ENCODE data around the gene HLA-C. TPM values are rescaled to one million over a fixed set of nuclear protein-coding genes. Genes with fewer than 3 reads are reported as not detected.
A peak's percentile ranks its signal among the peaks of the same experiment; 100 is the strongest.
"Not testable (repeated sequence)": the region's sequence is repeated elsewhere in the genome, so short reads cannot be mapped to it uniquely, and the experiment has no call there.

HLA-C gene
- total and polyA plus RNA-seq, 2 experiments from 2014 or later = 72.6 to 132 TPM

DNA sequence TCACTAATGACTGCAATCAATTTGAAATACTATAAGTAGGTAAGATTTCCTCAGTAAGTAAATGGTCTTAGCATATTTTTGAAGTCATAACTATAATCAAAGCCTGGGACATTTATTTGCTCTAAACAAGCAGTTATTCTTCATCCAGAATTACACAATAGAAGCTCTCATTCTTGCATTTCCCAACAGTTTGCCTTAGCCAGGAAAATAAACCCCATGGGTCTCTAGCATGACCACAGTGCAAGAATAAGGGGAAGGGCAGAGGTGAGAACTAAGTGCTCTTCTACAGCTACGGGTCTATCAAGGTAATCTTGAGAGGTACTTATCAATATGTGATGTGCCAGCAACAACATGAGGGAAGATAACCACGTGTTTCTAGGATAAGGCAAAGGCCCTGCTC, 14.1 kb upstream of the HLA-C start:
- Histone ChIP-seq H3K36me3 (no peaks in the 10 kb centered on the region), H3K27me3 (peaks cover 3% of the 10 kb centered on the region), H3K27ac (no peak overlapping the region), H3K4me1 (ENCODE audit: low read depth) (no peaks in the 10 kb centered on the region), H3K4me3 (no peak overlapping the region), H3K9me3 (ENCODE audit: low read depth) (no peaks in the 10 kb centered on the region)
- TF ChIP-seq, protein P1, sequence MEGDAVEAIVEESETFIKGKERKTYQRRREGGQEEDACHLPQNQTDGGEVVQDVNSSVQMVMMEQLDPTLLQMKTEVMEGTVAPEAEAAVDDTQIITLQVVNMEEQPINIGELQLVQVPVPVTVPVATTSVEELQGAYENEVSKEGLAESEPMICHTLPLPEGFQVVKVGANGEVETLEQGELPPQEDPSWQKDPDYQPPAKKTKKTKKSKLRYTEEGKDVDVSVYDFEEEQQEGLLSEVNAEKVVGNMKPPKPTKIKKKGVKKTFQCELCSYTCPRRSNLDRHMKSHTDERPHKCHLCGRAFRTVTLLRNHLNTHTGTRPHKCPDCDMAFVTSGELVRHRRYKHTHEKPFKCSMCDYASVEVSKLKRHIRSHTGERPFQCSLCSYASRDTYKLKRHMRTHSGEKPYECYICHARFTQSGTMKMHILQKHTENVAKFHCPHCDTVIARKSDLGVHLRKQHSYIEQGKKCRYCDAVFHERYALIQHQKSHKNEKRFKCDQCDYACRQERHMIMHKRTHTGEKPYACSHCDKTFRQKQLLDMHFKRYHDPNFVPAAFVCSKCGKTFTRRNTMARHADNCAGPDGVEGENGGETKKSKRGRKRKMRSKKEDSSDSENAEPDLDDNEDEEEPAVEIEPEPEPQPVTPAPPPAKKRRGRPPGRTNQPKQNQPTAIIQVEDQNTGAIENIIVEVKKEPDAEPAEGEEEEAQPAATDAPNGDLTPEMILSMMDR (IDR thresholded peaks at IDR 0.05; ENCODE audit: low read depth, low read length) = no peak
- no peak for DNase-seq (ENCODE audit: low read depth in 1 of 2, low spot score in 1 of 2)

DNA sequence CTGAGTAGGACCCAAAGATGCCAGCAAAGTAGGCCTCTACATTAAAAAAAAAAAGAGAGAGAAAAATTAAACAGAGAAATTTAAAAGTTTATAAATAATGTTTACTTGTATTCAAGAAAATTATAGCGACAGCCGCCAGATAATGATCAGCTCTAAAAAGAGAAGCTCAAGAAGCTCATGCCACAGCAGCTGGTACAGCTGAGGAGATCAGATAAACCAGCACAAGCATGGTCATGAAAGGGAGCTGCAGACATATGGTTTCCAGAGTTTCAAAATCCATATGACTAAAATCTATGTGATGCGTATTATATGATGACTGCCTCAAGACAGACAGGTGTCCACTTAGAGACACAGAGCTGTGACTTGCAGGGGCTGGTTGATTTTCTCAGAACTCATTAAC, 13.6 kb upstream of the HLA-C start:
- no peak for DNase-seq (ENCODE audit: low read depth in 1 of 2, low spot score in 1 of 2)
- peaks cover 3% of the 10 kb centered on the region for H3K27me3 ChIP-seq
- TF ChIP-seq, protein P1 (IDR thresholded peaks at IDR 0.05; ENCODE audit: low read depth, low read length) = no peak
- no peaks in the 10 kb centered on the region for H3K36me3 ChIP-seq
- no peak overlapping the region for H3K4me3 ChIP-seq
- H3K27ac ChIP-seq = no peak overlapping the region
- H3K4me1 ChIP-seq (ENCODE audit: low read depth) = no peaks in the 10 kb centered on the region
- no peaks in the 10 kb centered on the region for H3K9me3 ChIP-seq (ENCODE audit: low read depth)

DNA sequence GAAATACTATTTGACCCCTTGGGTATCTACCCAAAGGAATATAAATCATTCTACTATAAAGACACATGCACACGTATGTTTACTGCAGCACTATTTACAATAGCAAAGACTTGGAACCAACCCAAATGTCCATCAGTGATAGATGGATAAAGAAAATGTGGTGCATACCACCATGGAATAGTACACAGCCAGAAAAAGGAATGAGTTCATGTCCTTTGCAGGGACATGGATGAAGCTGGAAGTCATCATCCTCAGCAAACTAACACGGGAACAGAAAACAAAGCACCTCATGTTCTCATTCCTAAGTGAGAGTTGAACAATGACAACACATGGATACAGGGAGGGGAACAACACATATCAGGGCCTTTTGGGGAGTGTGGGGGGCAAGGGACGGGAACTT, 7.8 kb upstream of the HLA-C start:
- not testable (repeated sequence) for H3K4me1 ChIP-seq (ENCODE audit: low read depth)

DNA sequence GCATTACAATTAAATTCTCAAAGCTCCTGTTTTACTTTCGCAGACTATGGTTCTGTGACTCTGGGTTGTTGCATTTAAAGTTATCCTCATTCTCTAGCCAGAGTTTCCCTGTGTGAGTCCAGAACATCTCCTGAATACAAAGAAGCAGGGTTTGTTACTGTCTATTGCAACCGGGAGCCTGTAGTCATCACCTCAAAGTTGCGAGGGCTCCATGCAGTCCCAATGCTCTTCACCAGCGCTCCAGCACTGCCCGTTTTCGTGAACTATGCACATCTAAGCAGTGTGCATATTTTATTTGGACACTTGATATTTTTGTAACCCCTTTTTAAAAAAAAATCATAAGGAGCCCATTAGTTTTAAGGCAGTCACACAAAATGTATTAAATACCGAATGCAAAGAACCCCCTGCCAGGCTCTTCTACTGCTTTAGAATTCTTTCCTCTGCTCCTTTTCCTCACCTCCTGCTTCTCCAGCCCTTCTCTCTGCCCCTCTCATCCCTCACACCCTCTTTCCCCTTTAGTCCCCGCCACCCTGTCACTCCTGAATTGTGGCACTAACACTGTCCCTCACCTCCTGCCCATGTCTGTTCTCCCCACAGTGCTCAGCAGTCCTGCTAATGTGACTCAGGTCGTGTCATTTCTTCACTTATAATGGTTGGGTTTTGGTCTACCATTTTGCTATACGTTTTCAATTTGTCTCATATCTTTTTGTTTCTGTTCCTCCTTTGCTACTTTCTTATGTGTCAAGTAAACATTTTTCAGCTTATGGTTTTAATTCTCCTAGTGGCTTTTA, 1.1 kb upstream of the HLA-C start:
- Histone ChIP-seq H3K4me3 (no peak overlapping the region), H3K36me3 (no peaks in the 10 kb centered on the region), H3K27ac (no peak overlapping the region), H3K9me3 (ENCODE audit: low read depth) (no peaks in the 10 kb centered on the region), H3K27me3 (peaks cover 18% of the 10 kb centered on the region), H3K4me1 (ENCODE audit: low read depth) (no peaks in the 10 kb centered on the region)
- no peak for DNase-seq (ENCODE audit: low read depth in 1 of 2, low spot score in 1 of 2)
- TF ChIP-seq, protein P1 (IDR thresholded peaks at IDR 0.05; ENCODE audit: low read depth, low read length) = no peak

More for the DNA sequence above, 7.8 kb upstream of the HLA-C start:
- not testable (repeated sequence) for H3K36me3 ChIP-seq; DNase-seq (ENCODE audit: low read depth in 1 of 2, low spot score in 1 of 2); H3K4me3 ChIP-seq; H3K27me3 ChIP-seq; H3K27ac ChIP-seq; H3K9me3 ChIP-seq (ENCODE audit: low read depth)

DNA sequence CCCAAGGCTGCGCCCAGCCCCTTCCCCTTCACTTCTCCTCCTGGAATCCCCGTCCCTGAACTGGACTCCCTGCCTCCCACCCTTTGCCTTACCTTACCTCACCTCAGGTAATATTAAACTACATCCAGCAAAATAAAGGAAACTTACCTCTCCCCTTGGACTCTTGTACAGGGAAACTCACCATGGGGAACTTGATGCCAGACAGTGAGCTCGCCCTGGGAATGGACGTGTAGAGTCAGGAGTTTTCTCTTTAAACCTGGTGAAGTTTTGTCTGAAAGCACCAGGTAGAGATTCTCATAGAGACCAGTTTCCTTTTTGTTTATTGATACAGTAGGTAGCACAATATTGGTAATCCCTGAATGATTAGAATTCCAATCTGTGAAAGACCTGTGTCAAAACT, 544 bp upstream of the HLA-C start:
- no peaks in the 10 kb centered on the region for H3K36me3 ChIP-seq
- DNase-seq (ENCODE audit: low read depth in 1 of 2, low spot score in 1 of 2) = peak; percentile 2 to 7
- no peaks in the 10 kb centered on the region for H3K9me3 ChIP-seq (ENCODE audit: low read depth)
- H3K4me3 ChIP-seq = peak overlapping the region; percentile 56
- peaks cover 18% of the 10 kb centered on the region for H3K27me3 ChIP-seq
- H3K27ac ChIP-seq = no peak overlapping the region
- no peaks in the 10 kb centered on the region for H3K4me1 ChIP-seq (ENCODE audit: low read depth)
- TF ChIP-seq, protein P1 (IDR thresholded peaks at IDR 0.05; ENCODE audit: low read depth, low read length) = no peak

DNA sequence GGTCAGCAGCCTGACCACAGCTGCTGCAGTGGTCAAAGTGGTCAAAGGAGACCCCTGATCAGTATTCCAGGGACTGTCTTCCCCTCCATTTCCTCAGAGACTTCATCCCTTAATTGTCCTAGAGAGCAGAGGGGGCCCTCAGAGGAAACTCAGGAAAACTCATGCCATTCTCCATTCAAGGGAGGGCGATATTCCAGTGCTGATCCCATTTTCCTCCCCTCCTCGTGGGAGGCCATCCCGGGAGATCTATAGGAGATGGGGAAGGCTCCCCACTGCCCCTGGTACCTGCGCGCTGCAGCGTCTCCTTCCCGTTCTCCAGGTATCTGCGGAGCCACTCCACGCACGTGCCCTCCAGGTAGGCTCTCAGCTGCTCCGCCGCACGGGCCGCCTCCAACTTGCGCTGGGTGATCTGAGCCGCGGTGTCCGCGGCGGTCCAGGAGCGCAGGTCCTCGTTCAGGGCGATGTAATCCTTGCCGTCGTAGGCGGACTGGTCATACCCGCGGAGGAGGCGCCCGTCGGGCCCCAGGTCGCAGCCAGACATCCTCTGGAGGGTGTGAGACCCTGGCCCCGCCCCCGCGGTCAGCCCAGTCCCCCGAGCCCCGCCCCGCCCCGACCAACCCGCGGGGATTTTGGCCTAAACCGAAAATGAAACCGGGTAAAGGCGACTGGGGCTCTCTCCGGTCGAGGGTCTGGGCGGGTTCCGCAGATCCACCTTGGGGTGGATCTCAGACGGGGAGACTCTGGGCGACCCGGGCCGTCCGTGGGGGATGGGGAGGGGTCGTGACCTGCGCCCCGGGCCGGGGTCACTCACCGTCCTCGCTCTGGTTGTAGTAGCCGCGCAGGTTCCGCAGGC, 878 bp downstream of the HLA-C start:
- TF ChIP-seq, protein P1 (IDR thresholded peaks at IDR 0.05; ENCODE audit: low read depth, low read length) = no peak
- Histone ChIP-seq H3K36me3 (no peaks in the 10 kb centered on the region), H3K4me1 (ENCODE audit: low read depth) (no peaks in the 10 kb centered on the region), H3K27me3 (peaks cover 15% of the 10 kb centered on the region), H3K27ac (no peak overlapping the region), H3K9me3 (ENCODE audit: low read depth) (no peaks in the 10 kb centered on the region), H3K4me3 (peak overlapping the region; percentile 56)
- peak; percentile 48 to 64 for DNase-seq (ENCODE audit: low read depth in 1 of 2, low spot score in 1 of 2)

Measured in cardiac muscle cell (in vitro differentiated cells and primary cell).